ENCODE measurements around the gene BOD1L1.

Gene BOD1L1

GRCh38 chr4:13553081-13553480 is 74.4 kb downstream of the BOD1L1 start:
- DNase-seq, result no peak

DNA sequence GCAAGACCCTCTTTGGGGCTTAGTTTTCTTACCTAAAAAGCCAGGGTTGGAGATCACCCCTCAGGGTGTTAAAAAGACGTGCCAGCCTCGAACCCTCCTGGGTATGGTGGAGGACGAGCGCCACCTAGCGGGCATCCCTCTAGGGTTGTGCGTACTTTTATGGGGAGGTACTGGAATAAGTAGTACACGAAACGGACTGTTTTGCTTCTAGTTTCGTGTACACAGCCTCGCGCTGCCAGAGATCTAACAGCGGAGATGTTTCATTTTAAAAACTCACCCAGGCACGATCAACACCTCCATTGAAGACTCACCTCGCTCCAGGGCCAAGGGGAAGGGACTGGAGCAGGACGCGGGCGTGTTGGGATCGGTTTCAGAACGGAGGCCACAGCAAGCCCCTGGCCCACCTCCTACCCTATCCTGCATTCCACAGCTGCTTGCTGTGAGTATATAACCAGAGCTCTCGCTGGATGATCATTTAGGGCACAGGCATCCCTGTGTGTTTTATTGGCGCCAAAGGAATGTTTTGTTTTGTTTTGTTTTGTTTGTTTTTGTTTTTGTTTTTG is 78.5 kb downstream of the BOD1L1 start:
- peak; percentile 89 for DNase-seq

GRCh38 chr4:13548059-13548983 is 79.2 kb downstream of the BOD1L1 start:
- DNase-seq, result no peak

- no peak for DNase-seq
These were observed 80.0 kb downstream of the BOD1L1 start for GRCh38 chr4:13547485-13548041.

DNA sequence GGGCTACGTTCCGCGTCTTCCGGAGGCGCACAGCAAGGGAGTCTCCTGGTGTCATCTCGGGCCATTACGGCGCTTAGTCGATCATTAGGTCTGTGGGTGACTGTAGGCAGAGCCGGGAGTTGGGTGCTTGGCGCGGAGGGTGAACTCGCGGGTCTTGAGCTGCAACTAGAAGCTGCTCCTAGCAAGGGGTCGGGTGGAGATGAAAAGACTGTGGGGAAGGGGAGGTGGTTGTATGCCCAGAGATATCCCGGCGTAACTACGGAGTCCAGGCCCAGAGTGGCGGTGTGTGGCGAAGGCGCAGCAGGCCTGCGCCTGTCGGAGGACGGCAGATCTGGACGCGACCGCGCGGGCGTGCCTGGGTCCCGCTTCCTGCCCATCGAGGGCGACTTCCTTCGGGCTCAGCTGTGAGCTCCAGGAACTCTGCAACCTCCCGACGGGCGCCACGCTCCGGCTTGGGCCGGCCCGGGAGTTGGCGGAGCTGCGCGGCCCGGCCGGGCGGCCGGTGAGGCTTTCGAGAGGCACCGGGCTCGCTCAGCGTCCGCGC is 80.5 kb downstream of the BOD1L1 start:
- DNase-seq, result no peak

GRCh38 chr4:13546142-13546940 is 81.2 kb downstream of the BOD1L1 start:
- DNase-seq, result no peak

- no peak for DNase-seq
These were observed 82.1 kb downstream of the BOD1L1 start for GRCh38 chr4:13545394-13545808.

GRCh38 chr4:13544606-13545393 is 82.7 kb downstream of the BOD1L1 start:
- DNase-seq, result peak; percentile 69

DNA sequence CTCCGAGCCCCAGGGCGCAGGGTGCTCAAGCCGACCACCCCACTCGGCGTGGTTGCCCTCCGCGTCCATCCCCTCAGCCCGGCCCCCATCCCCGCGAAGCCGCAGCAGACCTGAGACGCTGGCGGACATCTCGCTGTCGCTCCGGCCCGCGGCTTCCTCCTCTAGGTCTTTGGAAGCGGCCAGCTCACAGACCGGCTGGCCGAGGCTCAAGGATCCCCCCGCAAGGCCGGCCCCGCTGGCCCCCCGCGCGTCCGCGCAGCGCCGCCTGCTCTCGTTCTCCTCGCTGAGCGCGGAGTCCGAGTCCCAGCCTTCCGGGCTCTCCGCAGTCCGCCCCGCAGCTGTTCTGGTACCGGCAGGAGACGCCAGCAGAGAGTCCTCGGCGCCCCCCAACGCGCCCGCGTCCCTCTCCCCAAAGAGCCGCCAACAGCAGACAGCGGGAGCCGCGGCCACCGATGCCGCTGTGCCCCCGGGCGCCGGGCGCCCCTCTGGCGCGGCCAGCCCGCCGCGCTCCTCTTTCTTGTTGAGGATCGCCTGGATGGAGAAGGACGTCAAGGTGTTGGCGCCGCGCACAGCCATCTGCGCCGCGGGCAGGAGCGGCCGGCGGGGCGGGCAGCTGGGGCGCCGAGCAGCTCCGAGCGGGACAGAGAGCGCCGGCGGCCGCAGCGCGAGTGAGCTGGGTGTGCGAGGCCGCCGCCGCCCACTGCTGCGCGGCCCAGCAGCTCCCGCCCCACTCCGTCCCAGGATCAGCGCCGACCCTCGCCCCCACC is 83.5 kb downstream of the BOD1L1 start, which contains the start of gene NKX3-2:
TSS of gene NKX3-2 (minus strand) at position 670 of the 767 bp plus-strand sequence. CDS start at position 576, 94 bp downstream.
- DNase-seq, result no peak

DNA sequence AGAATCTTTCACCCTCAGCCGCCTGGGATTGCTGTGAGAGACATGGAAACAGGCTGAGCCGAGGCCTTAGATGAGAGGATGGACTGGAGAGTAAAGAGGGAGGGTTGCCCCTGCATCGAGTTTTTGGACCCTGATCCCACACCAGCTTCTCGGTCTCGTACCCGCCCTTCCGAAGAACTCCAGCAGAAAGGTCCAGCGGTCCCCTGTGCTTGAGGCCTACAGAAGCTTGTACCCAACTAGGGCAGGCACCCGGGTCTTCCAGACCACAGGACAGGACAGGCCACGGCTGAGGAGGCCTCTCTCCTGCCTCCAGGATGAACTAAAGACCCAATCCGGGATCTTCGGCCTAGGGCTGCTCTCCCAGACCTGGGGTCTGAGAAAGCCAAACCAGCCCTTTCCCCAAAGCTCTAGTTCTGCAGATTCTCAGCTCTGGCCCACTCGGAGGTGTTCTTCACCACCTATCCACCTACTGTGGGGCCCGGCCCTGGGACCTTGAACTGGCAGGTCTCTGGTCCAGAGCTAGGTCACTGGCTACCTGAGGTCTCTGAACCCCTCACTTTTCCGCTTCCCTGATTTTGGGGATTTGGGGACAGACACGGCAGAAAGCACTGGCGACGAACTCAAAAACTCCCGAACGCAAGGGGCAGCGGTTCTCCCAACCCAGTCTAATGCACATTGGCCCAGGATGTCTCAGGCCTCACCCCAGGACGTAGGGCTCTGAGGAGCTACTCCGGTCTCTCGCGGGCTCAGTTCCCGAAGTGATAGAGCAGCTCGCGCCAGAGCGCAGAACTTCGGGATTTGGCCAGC is 84.3 kb downstream of the BOD1L1 start:
- DNase-seq, result no peak

GRCh38 chr4:13542577-13543031 is 84.9 kb downstream of the BOD1L1 start:
- no peak for DNase-seq

- DNase-seq, result no peak
These were observed 85.6 kb downstream of the BOD1L1 start for GRCh38 chr4:13541720-13542576.

- DNase-seq, result no peak
These were observed 86.3 kb downstream of the BOD1L1 start for GRCh38 chr4:13541176-13541604.

GRCh38 chr4:13540446-13541175 is 86.9 kb downstream of the BOD1L1 start:
- DNase-seq, result no peak

GRCh38 chr4:13539619-13540445 is 87.7 kb downstream of the BOD1L1 start:
- no peak for DNase-seq

- DNase-seq, result no peak
These were observed 88.4 kb downstream of the BOD1L1 start for GRCh38 chr4:13539047-13539618.

GRCh38 chr4:13538427-13538973 is 89.0 kb downstream of the BOD1L1 start:
- no peak for DNase-seq
